GM12872 (cell line): ENCODE measurements around the gene ANKRD33B.

Source experiments
- TF ChIP-seq, protein P1 (sequence below): IDR thresholded peaks from 3 replicates; pipeline ENCODE4 v1.5.1; 2011; ENCODE audit warnings: low read depth, mild to moderate bottlenecking, low read length, moderate library complexity; ENCODE audit not compliant: insufficient read depth

The ANKRD33B gene

GRCh38 chr5:10636363-10637142, 72.7 kb downstream of the ANKRD33B start:
- TF ChIP-seq, protein P1, sequence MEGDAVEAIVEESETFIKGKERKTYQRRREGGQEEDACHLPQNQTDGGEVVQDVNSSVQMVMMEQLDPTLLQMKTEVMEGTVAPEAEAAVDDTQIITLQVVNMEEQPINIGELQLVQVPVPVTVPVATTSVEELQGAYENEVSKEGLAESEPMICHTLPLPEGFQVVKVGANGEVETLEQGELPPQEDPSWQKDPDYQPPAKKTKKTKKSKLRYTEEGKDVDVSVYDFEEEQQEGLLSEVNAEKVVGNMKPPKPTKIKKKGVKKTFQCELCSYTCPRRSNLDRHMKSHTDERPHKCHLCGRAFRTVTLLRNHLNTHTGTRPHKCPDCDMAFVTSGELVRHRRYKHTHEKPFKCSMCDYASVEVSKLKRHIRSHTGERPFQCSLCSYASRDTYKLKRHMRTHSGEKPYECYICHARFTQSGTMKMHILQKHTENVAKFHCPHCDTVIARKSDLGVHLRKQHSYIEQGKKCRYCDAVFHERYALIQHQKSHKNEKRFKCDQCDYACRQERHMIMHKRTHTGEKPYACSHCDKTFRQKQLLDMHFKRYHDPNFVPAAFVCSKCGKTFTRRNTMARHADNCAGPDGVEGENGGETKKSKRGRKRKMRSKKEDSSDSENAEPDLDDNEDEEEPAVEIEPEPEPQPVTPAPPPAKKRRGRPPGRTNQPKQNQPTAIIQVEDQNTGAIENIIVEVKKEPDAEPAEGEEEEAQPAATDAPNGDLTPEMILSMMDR, result no peak

DNA sequence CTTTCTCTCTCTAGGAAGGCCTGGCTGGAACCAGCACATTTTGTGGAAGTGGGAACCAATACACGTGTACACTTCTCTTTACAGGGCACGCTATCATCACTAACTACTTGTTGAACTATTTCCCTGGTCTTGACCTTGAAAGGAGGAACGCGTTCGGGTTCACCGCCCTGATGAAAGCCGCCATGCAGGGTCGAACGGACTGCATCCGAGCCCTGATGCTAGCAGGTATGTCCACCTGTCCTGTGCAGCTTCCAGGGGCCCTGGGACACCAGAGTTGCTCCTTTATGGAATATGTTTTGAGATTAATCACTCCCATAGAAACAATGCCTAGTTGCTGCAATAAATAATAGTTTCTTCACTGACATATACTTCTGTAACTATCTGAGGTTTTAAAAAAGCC, 74.1 kb downstream of the ANKRD33B start:
- TF ChIP-seq, protein P1, result no peak

DNA sequence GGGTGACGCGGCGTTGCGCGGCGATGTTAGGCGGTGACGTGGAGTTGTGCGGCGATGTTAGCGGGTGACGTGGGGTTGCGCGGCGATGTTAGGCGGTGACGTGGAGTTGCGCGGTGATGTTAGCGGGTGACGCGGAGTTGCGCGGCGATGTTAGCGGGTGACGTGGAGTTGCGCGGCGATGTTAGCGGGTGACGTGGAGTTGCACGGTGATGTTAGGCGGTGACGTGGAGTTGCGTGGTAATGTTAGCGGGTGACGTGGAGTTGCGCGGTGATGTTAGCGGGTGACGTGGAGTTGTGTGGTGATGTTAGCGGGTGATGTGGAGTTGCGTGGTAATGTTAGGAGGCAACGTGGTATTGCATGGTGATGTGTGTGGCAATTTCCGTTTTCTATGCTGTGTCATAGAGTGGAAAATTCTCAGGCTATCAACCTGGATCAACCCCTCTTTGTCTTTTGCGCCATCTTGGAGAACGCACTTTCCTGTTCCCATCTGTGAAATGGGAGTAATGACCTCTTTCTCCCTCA, 76.0 kb downstream of the ANKRD33B start:
- TF ChIP-seq, protein P1, result no peak

GRCh38 chr5:10642367-10642766, 78.5 kb downstream of the ANKRD33B start:
- TF ChIP-seq, protein P1, result no peak

DNA sequence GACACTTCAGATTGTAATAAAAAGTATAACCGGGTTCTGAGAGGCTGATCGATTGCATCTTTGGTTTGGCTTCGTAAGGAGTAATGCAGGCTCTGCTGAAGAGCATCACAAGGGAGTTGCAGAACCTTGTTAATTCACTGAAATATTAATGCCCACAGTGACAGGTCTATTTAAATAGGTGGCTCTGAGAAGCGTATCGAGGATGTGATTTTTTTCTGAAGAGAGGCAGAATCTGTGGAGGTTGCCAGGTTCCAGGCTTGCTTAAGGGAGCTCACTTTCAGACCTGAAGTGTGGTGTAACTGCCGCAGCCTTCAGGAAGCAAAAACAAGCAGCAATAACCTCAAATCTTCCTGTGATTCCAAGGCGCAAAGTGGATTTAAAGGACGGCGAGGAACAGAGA, 80.3 kb downstream of the ANKRD33B start:
- TF ChIP-seq, protein P1, result no peak

- TF ChIP-seq, protein P1, result no peak
These were observed 81.3 kb downstream of the ANKRD33B start for GRCh38 chr5:10645146-10645545.

DNA sequence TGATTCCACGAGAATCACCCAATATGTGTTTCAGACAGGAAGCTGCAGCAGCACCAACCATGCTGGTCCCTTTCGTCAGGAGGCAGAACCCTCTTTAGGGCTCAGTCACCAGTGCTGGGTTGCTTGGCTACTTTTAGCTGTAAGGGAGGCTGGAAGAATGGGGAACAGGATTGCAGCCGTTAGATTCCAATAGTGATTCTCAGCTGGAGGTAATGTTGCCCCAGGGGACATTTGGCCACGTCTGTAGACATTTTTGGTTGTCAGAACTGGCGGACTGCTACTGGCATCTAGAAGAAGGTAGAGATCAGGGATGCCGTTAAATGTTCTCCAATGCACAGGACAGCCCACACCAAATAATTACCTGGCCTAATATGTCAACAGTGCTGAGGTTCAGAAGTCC, 81.8 kb downstream of the ANKRD33B start:
- TF ChIP-seq, protein P1, result no peak
